Measurements from ENCODE around the gene ME3. TPM values are rescaled to one million over a fixed set of nuclear protein-coding genes. Genes with fewer than 3 reads are reported as not detected.

ME3 gene
- total and polyA plus RNA-seq, 4 donors = 7.4 to 38.7 (median 21.2) TPM

- Histone ChIP-seq H3K36me3 (ENCODE audit: control insufficient read depth in 4 of 4, insufficient read depth in 4 of 4, low read length in 4 of 4) (no peaks in the 10 kb centered on the region), H3K9me3 (ENCODE audit: control insufficient read depth in 4 of 4, insufficient read depth in 3 of 4, low read length in 3 of 4) (no peaks in the 10 kb centered on the region), H3K27me3 (ENCODE audit: control insufficient read depth in 3 of 3, insufficient read depth in 3 of 3, low read length in 2 of 3) (no peaks in the 10 kb centered on the region), H3K4me3 (no peak overlapping the region), H3K4me1 (ENCODE audit: control insufficient read depth in 5 of 5, insufficient read depth in 5 of 5, low read length in 5 of 5) (peaks cover 0 to 5% (median 0%) of the 10 kb centered on the region in 5 donors), H3K27ac (ENCODE audit: low read depth in 1 of 2, low read length in 1 of 2) (no peak overlapping the region), H3K9ac (ENCODE audit: insufficient read depth in 1 of 2, low read length in 2 of 2) (no peak overlapping the region)
- no peak for ATAC-seq (ENCODE audit: insufficient read depth, low FRiP score)
- DNase-seq = no peak
- WGBS, 2 donors = 93 to 97% methylated on average over 3 of the region's 3 CpGs
- no peak for TF ChIP-seq CTCF (IDR thresholded peaks at IDR 0.05; ENCODE audit: control extremely low read depth, extremely low read depth)
Measured at GRCh38 chr11:86570451-86570850, 102.0 kb downstream of the ME3 start.

- no peak for TF ChIP-seq CTCF (IDR thresholded peaks at IDR 0.05; ENCODE audit: control extremely low read depth, extremely low read depth)
- no peaks in the 10 kb centered on the region for H3K9me3 ChIP-seq (ENCODE audit: control insufficient read depth in 4 of 4, insufficient read depth in 3 of 4, low read length in 3 of 4)
- no peaks in the 10 kb centered on the region for H3K36me3 ChIP-seq (ENCODE audit: control insufficient read depth in 4 of 4, insufficient read depth in 4 of 4, low read length in 4 of 4)
- peaks cover 0 to 5% (median 0%) of the 10 kb centered on the region in 5 donors for H3K4me1 ChIP-seq (ENCODE audit: control insufficient read depth in 5 of 5, insufficient read depth in 5 of 5, low read length in 5 of 5)
- no peak for DNase-seq
- H3K27me3 ChIP-seq (ENCODE audit: control insufficient read depth in 3 of 3, insufficient read depth in 3 of 3, low read length in 2 of 3) = no peaks in the 10 kb centered on the region
- no peak overlapping the region for H3K9ac ChIP-seq (ENCODE audit: insufficient read depth in 1 of 2, low read length in 2 of 2)
- no peak for ATAC-seq (ENCODE audit: insufficient read depth, low FRiP score)
- H3K4me3 ChIP-seq = no peak overlapping the region
- 69 to 71% methylated on average over 5 of the region's 5 CpGs for WGBS, 2 donors
- no peak overlapping the region for H3K27ac ChIP-seq (ENCODE audit: low read depth in 1 of 2, low read length in 1 of 2)
Measured at GRCh38 chr11:86570020-86570419, 102.4 kb downstream of the ME3 start.

GRCh38 chr11:86569109-86569508 lies 103.3 kb downstream of the ME3 start:
- Histone ChIP-seq H3K4me3 (no peak overlapping the region), H3K4me1 (ENCODE audit: control insufficient read depth in 5 of 5, insufficient read depth in 5 of 5, low read length in 5 of 5) (peaks cover 0 to 1% (median 0%) of the 10 kb centered on the region in 5 donors), H3K36me3 (ENCODE audit: control insufficient read depth in 4 of 4, insufficient read depth in 4 of 4, low read length in 4 of 4) (no peaks in the 10 kb centered on the region), H3K9me3 (ENCODE audit: control insufficient read depth in 4 of 4, insufficient read depth in 3 of 4, low read length in 3 of 4) (no peaks in the 10 kb centered on the region), H3K27ac (ENCODE audit: low read depth in 1 of 2, low read length in 1 of 2) (no peak overlapping the region), H3K27me3 (ENCODE audit: control insufficient read depth in 3 of 3, insufficient read depth in 3 of 3, low read length in 2 of 3) (no peaks in the 10 kb centered on the region), H3K9ac (ENCODE audit: insufficient read depth in 1 of 2, low read length in 2 of 2) (no peak overlapping the region)
- no peak for TF ChIP-seq CTCF (IDR thresholded peaks at IDR 0.05; ENCODE audit: control extremely low read depth, extremely low read depth)
- ATAC-seq (ENCODE audit: insufficient read depth, low FRiP score) = no peak
- DNase-seq = no peak
- WGBS, 2 donors = 87 to 93% methylated on average over 7 of the region's 7 CpGs

GRCh38 chr11:86565801-86566312 lies 106.6 kb downstream of the ME3 start:
- WGBS, 2 donors = 80 to 81% methylated on average over 2 of the region's 2 CpGs
- no peak overlapping the region for H3K27ac ChIP-seq (ENCODE audit: low read depth in 1 of 2, low read length in 1 of 2)
- H3K9me3 ChIP-seq (ENCODE audit: control insufficient read depth in 4 of 4, insufficient read depth in 3 of 4, low read length in 3 of 4) = no peaks in the 10 kb centered on the region
- H3K27me3 ChIP-seq (ENCODE audit: control insufficient read depth in 3 of 3, insufficient read depth in 3 of 3, low read length in 2 of 3) = no peaks in the 10 kb centered on the region
- no peak for TF ChIP-seq CTCF (IDR thresholded peaks at IDR 0.05; ENCODE audit: control extremely low read depth, extremely low read depth)
- ATAC-seq (ENCODE audit: insufficient read depth, low FRiP score) (no peak), DNase-seq (no peak)
- H3K9ac ChIP-seq (ENCODE audit: insufficient read depth in 1 of 2, low read length in 2 of 2) = no peak overlapping the region
- H3K36me3 ChIP-seq (ENCODE audit: control insufficient read depth in 4 of 4, insufficient read depth in 4 of 4, low read length in 4 of 4) = no peaks in the 10 kb centered on the region
- no peak overlapping the region for H3K4me3 ChIP-seq
- H3K4me1 ChIP-seq (ENCODE audit: control insufficient read depth in 5 of 5, insufficient read depth in 5 of 5, low read length in 5 of 5) = peaks cover 0 to 1% (median 0%) of the 10 kb centered on the region in 5 donors
